NK-92 treated with Interleukin-12 subunit alpha and Interleukin-12 subunit beta, amount 100 ng/mL, for 24 hours (cell line): ENCODE measurements around the gene MOB4.
"Not testable (repeated sequence)": the region's sequence is repeated elsewhere in the genome, so short reads cannot be mapped to it uniquely, and the experiment has no call there.

Source experiments
- DNase-seq: peaks from one replicate; lab custom pipeline; 2025; lab: John Stamatoyannopoulos, UW

MOB4 gene

GRCh38 chr2:197515739-197516392 is at the start of gene MOB4:
MOB4 (plus strand) TSS chr2:197516066; CDS start chr2:197516087, 21 bp downstream.
- peak; percentile 93 for DNase-seq

GRCh38 chr2:197472166-197472565 is 43.7 kb upstream of the MOB4 start:
- DNase-seq = no peak

GRCh38 chr2:197477797-197478196 is 38.1 kb upstream of the MOB4 start:
- DNase-seq = no peak

- no peak for DNase-seq
Observed at GRCh38 chr2:197480165-197481036, 35.5 kb upstream of the MOB4 start.

- DNase-seq = not testable (repeated sequence)
Observed at GRCh38 chr2:197484248-197484647, 31.6 kb upstream of the MOB4 start.

GRCh38 chr2:197486175-197486574 is 29.7 kb upstream of the MOB4 start:
- no peak for DNase-seq

- DNase-seq = no peak
Observed at GRCh38 chr2:197487385-197487784, 28.5 kb upstream of the MOB4 start.

- DNase-seq = no peak
Observed at GRCh38 chr2:197495433-197496134, 20.3 kb upstream of the MOB4 start.

GRCh38 chr2:197496695-197497094 is 19.2 kb upstream of the MOB4 start:
- DNase-seq = no peak

- DNase-seq = no peak
Observed at GRCh38 chr2:197497326-197497725, 18.5 kb upstream of the MOB4 start.

- no peak for DNase-seq
Observed at GRCh38 chr2:197498235-197498936, 17.5 kb upstream of the MOB4 start.

GRCh38 chr2:197498937-197499593 is 16.8 kb upstream of the MOB4 start:
- peak; percentile 57 for DNase-seq

GRCh38 chr2:197499594-197500502 is 16.0 kb upstream of the MOB4 start, which contains the start of the genes HSPD1 and HSPE1:
HSPD1 (minus strand) TSS chr2:197499840; CDS start chr2:197498848, 992 bp downstream.
HSPE1 (plus strand) TSS chr2:197500379; CDS start chr2:197500437, 58 bp downstream.
- peak; percentile 97 for DNase-seq

- DNase-seq = no peak
Observed at GRCh38 chr2:197500503-197501131, 15.2 kb upstream of the MOB4 start.

GRCh38 chr2:197502201-197502600 is 13.7 kb upstream of the MOB4 start:
- no peak for DNase-seq

GRCh38 chr2:197502685-197503084 is 13.2 kb upstream of the MOB4 start:
- no peak for DNase-seq

GRCh38 chr2:197504000-197504399 is 11.9 kb upstream of the MOB4 start:
- no peak for DNase-seq

GRCh38 chr2:197504512-197504911 is 11.4 kb upstream of the MOB4 start:
- DNase-seq = no peak

- DNase-seq = no peak
Observed at GRCh38 chr2:197506658-197507057, 9.2 kb upstream of the MOB4 start.

GRCh38 chr2:197513915-197514314 is 2.0 kb upstream of the MOB4 start:
- no peak for DNase-seq
